Activated T-cell treated with anti-CD3 and anti-CD28 coated beads, Interleukin-2, amount 50 U/mL, for 24 hours (primary cell): ENCODE results near the gene PIP4K2B.
"Not testable (repeated sequence)": the region's sequence is repeated elsewhere in the genome, so short reads cannot be mapped to it uniquely, and the experiment has no call there.

ENCODE experiments used
- DNase-seq: peaks from one replicate; pipeline ENCODE4 v3.0.0-alpha.2; 2020
- H3K27ac Mint-ChIP-seq: 2 replicates; pipeline ENCODE4 v1.8.0; 2020; ENCODE audit warnings: mild to moderate bottlenecking, mixed read lengths
- H3K27me3 Mint-ChIP-seq: 2 replicates; pipeline ENCODE4 v1.8.0; 2020; ENCODE audit warnings: mixed read lengths
- H3K36me3 Mint-ChIP-seq: 2 replicates; pipeline ENCODE4 v1.8.0; 2020; ENCODE audit warnings: low read depth, mixed read lengths
- H3K4me1 Mint-ChIP-seq: 2 replicates; pipeline ENCODE4 v1.8.0; 2020; ENCODE audit warnings: low read depth, mixed read lengths
- H3K4me3 Mint-ChIP-seq: 2 replicates; pipeline ENCODE4 v1.8.0; 2020; ENCODE audit warnings: mild to moderate bottlenecking, moderate library complexity, mixed read lengths
- H3K9me3 Mint-ChIP-seq: 2 replicates; pipeline ENCODE4 v1.8.0; 2020; ENCODE audit warnings: mixed read lengths

The PIP4K2B gene

GRCh38 chr17:38732376-38733281, 66.7 kb downstream of the PIP4K2B start:
- Mint-ChIP-seq H3K9me3 (peaks cover 5% of the 10 kb centered on the region), H3K4me3 (peak overlapping the region; percentile 89), H3K36me3 (peaks cover 61% of the 10 kb centered on the region), H3K4me1 (peaks cover 65% of the 10 kb centered on the region), H3K27me3 (no peaks in the 10 kb centered on the region), H3K27ac (peak overlapping the region; percentile 91)
- no peak for DNase-seq

- no peak for DNase-seq
- peak overlapping the region; percentile 91 for H3K27ac Mint-ChIP-seq
- H3K27me3 Mint-ChIP-seq: no peaks in the 10 kb centered on the region
- peaks cover 69% of the 10 kb centered on the region for H3K36me3 Mint-ChIP-seq
- H3K4me3 Mint-ChIP-seq: peak overlapping the region; percentile 89
- H3K9me3 Mint-ChIP-seq: peaks cover 5% of the 10 kb centered on the region
- peaks cover 74% of the 10 kb centered on the region for H3K4me1 Mint-ChIP-seq
Measured at GRCh38 chr17:38731526-38732294, 67.6 kb downstream of the PIP4K2B start.

- H3K4me1 Mint-ChIP-seq: peaks cover 83% of the 10 kb centered on the region
- no peak for DNase-seq
Measured at GRCh38 chr17:38730526-38731379, 68.6 kb downstream of the PIP4K2B start.

GRCh38 chr17:38729886-38730525, 69.3 kb downstream of the PIP4K2B start, which contains the start of gene CISD3:
Gene CISD3 (plus strand): TSS chr17:38730341. CDS start chr17:38730359, 18 bp downstream.
- H3K4me1 Mint-ChIP-seq: peaks cover 86% of the 10 kb centered on the region
- H3K36me3 Mint-ChIP-seq: peaks cover 81% of the 10 kb centered on the region
- no peaks in the 10 kb centered on the region for H3K27me3 Mint-ChIP-seq
- peak within 1 kb of the TSS; percentile 99 for H3K27ac Mint-ChIP-seq
- H3K9me3 Mint-ChIP-seq: peaks cover 5% of the 10 kb centered on the region
- DNase-seq: peak; percentile 91
- H3K4me3 Mint-ChIP-seq: peak within 1 kb of the TSS; percentile 89

More at GRCh38 chr17:38730526-38731379, 68.6 kb downstream of the PIP4K2B start:
- no peaks in the 10 kb centered on the region for H3K27me3 Mint-ChIP-seq
- peak overlapping the region; percentile 91 for H3K27ac Mint-ChIP-seq
- H3K9me3 Mint-ChIP-seq: peaks cover 5% of the 10 kb centered on the region
- H3K4me3 Mint-ChIP-seq: peak overlapping the region; percentile 89
- H3K36me3 Mint-ChIP-seq: peaks cover 74% of the 10 kb centered on the region

GRCh38 chr17:38729368-38729885, 69.9 kb downstream of the PIP4K2B start:
- peaks cover 86% of the 10 kb centered on the region for H3K36me3 Mint-ChIP-seq
- H3K27ac Mint-ChIP-seq: peak overlapping the region; percentile 99
- no peaks in the 10 kb centered on the region for H3K27me3 Mint-ChIP-seq
- H3K4me1 Mint-ChIP-seq: peaks cover 86% of the 10 kb centered on the region
- DNase-seq: no peak
- H3K9me3 Mint-ChIP-seq: peaks cover 5% of the 10 kb centered on the region
- peak overlapping the region; percentile 74 for H3K4me3 Mint-ChIP-seq

GRCh38 chr17:38728290-38728831, 71.0 kb downstream of the PIP4K2B start:
- H3K27ac Mint-ChIP-seq: peak overlapping the region; percentile 99
- H3K4me3 Mint-ChIP-seq: peak overlapping the region; percentile 74
- peak; percentile 69 for DNase-seq
- no peaks in the 10 kb centered on the region for H3K27me3 Mint-ChIP-seq
- peaks cover 5% of the 10 kb centered on the region for H3K9me3 Mint-ChIP-seq
- peaks cover 83% of the 10 kb centered on the region for H3K36me3 Mint-ChIP-seq
- H3K4me1 Mint-ChIP-seq: peaks cover 82% of the 10 kb centered on the region

GRCh38 chr17:38727736-38728135, 71.6 kb downstream of the PIP4K2B start:
- Mint-ChIP-seq H3K27me3 (no peaks in the 10 kb centered on the region), H3K36me3 (peaks cover 83% of the 10 kb centered on the region), H3K9me3 (peaks cover 5% of the 10 kb centered on the region)

GRCh38 chr17:38726145-38726544, 73.2 kb downstream of the PIP4K2B start:
- peaks cover 73% of the 10 kb centered on the region for H3K4me1 Mint-ChIP-seq
- H3K27me3 Mint-ChIP-seq, H3K9me3 Mint-ChIP-seq, DNase-seq: not testable (repeated sequence)
- peak overlapping the region; percentile 25 for H3K4me3 Mint-ChIP-seq
- H3K27ac Mint-ChIP-seq: peak overlapping the region; percentile 92
- H3K36me3 Mint-ChIP-seq: peaks cover 77% of the 10 kb centered on the region

More at GRCh38 chr17:38727736-38728135, 71.6 kb downstream of the PIP4K2B start:
- peaks cover 82% of the 10 kb centered on the region for H3K4me1 Mint-ChIP-seq
- peak; percentile 81 for DNase-seq
- peak overlapping the region; percentile 99 for H3K27ac Mint-ChIP-seq
- peak overlapping the region; percentile 74 for H3K4me3 Mint-ChIP-seq

- H3K27ac Mint-ChIP-seq: peak overlapping the region; percentile 81
- H3K27me3 Mint-ChIP-seq: no peaks in the 10 kb centered on the region
- peaks cover 74% of the 10 kb centered on the region for H3K4me1 Mint-ChIP-seq
- peaks cover 5% of the 10 kb centered on the region for H3K9me3 Mint-ChIP-seq
- H3K4me3 Mint-ChIP-seq: no peak overlapping the region
- H3K36me3 Mint-ChIP-seq: peaks cover 78% of the 10 kb centered on the region
- no peak for DNase-seq
Measured at GRCh38 chr17:38725066-38725465, 74.3 kb downstream of the PIP4K2B start.

- DNase-seq: no peak
- peak overlapping the region; percentile 81 for H3K27ac Mint-ChIP-seq
- no peak overlapping the region for H3K4me3 Mint-ChIP-seq
- peaks cover 75% of the 10 kb centered on the region for H3K4me1 Mint-ChIP-seq
- H3K9me3 Mint-ChIP-seq: peaks cover 5% of the 10 kb centered on the region
- peaks cover 80% of the 10 kb centered on the region for H3K36me3 Mint-ChIP-seq
- H3K27me3 Mint-ChIP-seq: no peaks in the 10 kb centered on the region
Measured at GRCh38 chr17:38724337-38724988, 74.9 kb downstream of the PIP4K2B start.

GRCh38 chr17:38721802-38722201, 77.6 kb downstream of the PIP4K2B start:
- Mint-ChIP-seq H3K27ac (peak overlapping the region; percentile 65), H3K27me3 (no peaks in the 10 kb centered on the region), H3K4me3 (no peak overlapping the region), H3K36me3 (peaks cover 82% of the 10 kb centered on the region), H3K4me1 (peaks cover 57% of the 10 kb centered on the region), H3K9me3 (no peaks in the 10 kb centered on the region)
- no peak for DNase-seq

- peaks cover 85% of the 10 kb centered on the region for H3K36me3 Mint-ChIP-seq
- H3K4me1 Mint-ChIP-seq: peaks cover 52% of the 10 kb centered on the region
- DNase-seq: no peak
- no peaks in the 10 kb centered on the region for H3K27me3 Mint-ChIP-seq
- H3K27ac Mint-ChIP-seq: peak overlapping the region; percentile 29
- no peaks in the 10 kb centered on the region for H3K9me3 Mint-ChIP-seq
- no peak overlapping the region for H3K4me3 Mint-ChIP-seq
Measured at GRCh38 chr17:38720941-38721340, 78.4 kb downstream of the PIP4K2B start.
